Neural progenitor cell (in vitro differentiated cells): ENCODE data around the gene DDX56.

ENCODE experiments used
- EZH2 ChIP-seq: fragments of 200-600 bp; sonication (generic); IDR thresholded peaks from 2 replicates; pipeline ENCODE4 v1.6.1; 2017; ENCODE audit warnings: antibody characterized with exemption, mild to moderate bottlenecking, moderate library complexity
- TF ChIP-seq, protein P1 (sequence below): fragments of 200-600 bp; sonication (generic); IDR thresholded peaks from 2 replicates; pipeline ENCODE4 v1.5.1; 2017; ENCODE audit warnings: antibody characterized with exemption, mild to moderate bottlenecking

DNA sequence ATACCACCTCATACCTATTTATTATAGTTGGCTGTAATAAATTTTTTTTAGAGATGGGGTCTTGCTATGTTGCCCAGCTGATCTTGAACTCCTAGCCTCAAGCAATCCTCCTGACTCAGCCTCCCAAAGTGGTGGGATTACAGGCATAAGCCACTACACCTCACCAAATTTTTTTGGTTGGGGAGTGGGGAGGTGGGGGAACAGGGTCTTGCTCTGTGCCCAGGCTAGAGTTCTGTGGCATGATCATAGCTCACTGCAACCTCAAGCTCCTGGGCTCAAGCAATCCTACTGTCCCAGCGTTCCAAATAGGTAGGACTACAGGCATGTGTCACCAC is 28.8 kb upstream of the DDX56 start:
- TF ChIP-seq, protein P1, sequence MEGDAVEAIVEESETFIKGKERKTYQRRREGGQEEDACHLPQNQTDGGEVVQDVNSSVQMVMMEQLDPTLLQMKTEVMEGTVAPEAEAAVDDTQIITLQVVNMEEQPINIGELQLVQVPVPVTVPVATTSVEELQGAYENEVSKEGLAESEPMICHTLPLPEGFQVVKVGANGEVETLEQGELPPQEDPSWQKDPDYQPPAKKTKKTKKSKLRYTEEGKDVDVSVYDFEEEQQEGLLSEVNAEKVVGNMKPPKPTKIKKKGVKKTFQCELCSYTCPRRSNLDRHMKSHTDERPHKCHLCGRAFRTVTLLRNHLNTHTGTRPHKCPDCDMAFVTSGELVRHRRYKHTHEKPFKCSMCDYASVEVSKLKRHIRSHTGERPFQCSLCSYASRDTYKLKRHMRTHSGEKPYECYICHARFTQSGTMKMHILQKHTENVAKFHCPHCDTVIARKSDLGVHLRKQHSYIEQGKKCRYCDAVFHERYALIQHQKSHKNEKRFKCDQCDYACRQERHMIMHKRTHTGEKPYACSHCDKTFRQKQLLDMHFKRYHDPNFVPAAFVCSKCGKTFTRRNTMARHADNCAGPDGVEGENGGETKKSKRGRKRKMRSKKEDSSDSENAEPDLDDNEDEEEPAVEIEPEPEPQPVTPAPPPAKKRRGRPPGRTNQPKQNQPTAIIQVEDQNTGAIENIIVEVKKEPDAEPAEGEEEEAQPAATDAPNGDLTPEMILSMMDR: no peak
- no peak for TF ChIP-seq EZH2
